H9 (cell line): ENCODE results near the gene CCNT2. TPM values are rescaled to one million over a fixed set of nuclear protein-coding genes. Genes with fewer than 3 reads are reported as not detected.

Source experiments
- DNase-seq: peaks from one replicate; pipeline ENCODE4 v3.0.0-alpha.2; 2017
- H2AFZ ChIP-seq: one replicate; pipeline ENCODE4 v1.6.1; 2013; ENCODE audit warnings: mild to moderate bottlenecking, low read length, control low read depth, moderate library complexity
- H2AK5ac ChIP-seq: 2 replicates; pipeline ENCODE4 v1.6.1; 2013; ENCODE audit warnings: low read length, control low read depth, mixed read lengths; ENCODE audit not compliant: insufficient read length
- H2BK120ac ChIP-seq: one replicate; pipeline ENCODE4 v1.6.1; 2013; ENCODE audit warnings: low read depth, mild to moderate bottlenecking, low read length, control low read depth, inconsistent platforms; ENCODE audit not compliant: poor library complexity, severe bottlenecking
- H2BK12ac ChIP-seq: 2 replicates; pipeline ENCODE4 v1.6.1; 2013; ENCODE audit warnings: low read length, control low read depth, mixed read lengths, low read depth; ENCODE audit not compliant: insufficient read length
- H2BK15ac ChIP-seq: 2 replicates; pipeline ENCODE4 v1.6.1; 2013; ENCODE audit warnings: low read depth, low read length, control low read depth
- H2BK20ac ChIP-seq: one replicate; pipeline ENCODE4 v1.6.1; 2013; ENCODE audit warnings: low read depth, mild to moderate bottlenecking, low read length, control low read depth, inconsistent platforms; ENCODE audit not compliant: poor library complexity, severe bottlenecking
- H2BK5ac ChIP-seq: 2 replicates; pipeline ENCODE4 v1.6.1; 2013; ENCODE audit warnings: low read length, control low read depth, mixed read lengths; ENCODE audit not compliant: insufficient read length
- H3K14ac ChIP-seq: 2 replicates; pipeline ENCODE4 v1.6.1; 2013; ENCODE audit warnings: low read length, control low read depth; ENCODE audit not compliant: insufficient read depth
- H3K18ac ChIP-seq: 2 replicates; pipeline ENCODE4 v1.6.1; 2013; ENCODE audit warnings: low read depth, mild to moderate bottlenecking, mixed read lengths, low read length, control low read depth; ENCODE audit not compliant: insufficient read length
- H3K23ac ChIP-seq: 2 replicates; pipeline ENCODE4 v1.6.1; 2013; ENCODE audit warnings: low read length, control low read depth, mixed read lengths, low read depth; ENCODE audit not compliant: insufficient read length
- H3K23me2 ChIP-seq: 2 replicates; pipeline ENCODE4 v1.6.1; 2013; ENCODE audit warnings: low read depth, mild to moderate bottlenecking, mixed read lengths, low read length, control low read depth; ENCODE audit not compliant: insufficient read length, poor library complexity, severe bottlenecking
- H3K27ac ChIP-seq: 2 replicates; pipeline ENCODE4 v1.5.1; 2013; ENCODE audit warnings: low read length, control low read depth, mixed read lengths, low read depth; ENCODE audit not compliant: insufficient read length
- H3K27me3 ChIP-seq: 2 replicates; pipeline ENCODE4 v1.6.1; 2013; ENCODE audit warnings: low read length, control low read depth, inconsistent platforms; ENCODE audit not compliant: insufficient read depth
- H3K4ac ChIP-seq: 2 replicates; pipeline ENCODE4 v1.6.1; 2013; ENCODE audit warnings: low read depth, mild to moderate bottlenecking, control low read depth, inconsistent platforms, low read length, moderate library complexity
- H3K4me1 ChIP-seq: 2 replicates; pipeline ENCODE4 v1.6.1; 2013; ENCODE audit warnings: low read length, control low read depth, inconsistent platforms; ENCODE audit not compliant: insufficient read depth
- H3K4me2 ChIP-seq: 2 replicates; pipeline ENCODE4 v1.6.1; 2013; ENCODE audit warnings: low read length, control low read depth, mixed read lengths; ENCODE audit not compliant: insufficient read length, insufficient read depth
- H3K56ac ChIP-seq: 2 replicates; pipeline ENCODE4 v1.6.1; 2013; ENCODE audit warnings: low read depth, mild to moderate bottlenecking, mixed read lengths, low read length, control low read depth; ENCODE audit not compliant: insufficient read length
- H3K79me1 ChIP-seq: 2 replicates; pipeline ENCODE4 v1.6.1; 2013; ENCODE audit warnings: low read depth, mild to moderate bottlenecking, moderate library complexity, low read length, control low read depth, inconsistent platforms; ENCODE audit not compliant: insufficient read depth, poor library complexity, severe bottlenecking
- H3K79me2 ChIP-seq: 2 replicates; pipeline ENCODE4 v1.6.1; 2013; ENCODE audit warnings: low read length, control low read depth, inconsistent platforms; ENCODE audit not compliant: insufficient read depth
- H3K9ac ChIP-seq: 2 replicates; pipeline ENCODE4 v1.6.1; 2013; ENCODE audit warnings: low read length, control low read depth, mixed read lengths; ENCODE audit not compliant: insufficient read length; ENCODE audit errors: extremely low read depth
- H3K9me3 ChIP-seq: one replicate; pipeline ENCODE4 v1.6.1; 2013; ENCODE audit warnings: low read depth, low read length, inconsistent platforms; ENCODE audit not compliant: control insufficient read depth
- H3T11ph ChIP-seq: one replicate; pipeline ENCODE4 v1.6.1; 2013; ENCODE audit warnings: mild to moderate bottlenecking, low read length, control low read depth, inconsistent platforms
- H4K20me1 ChIP-seq: one replicate; pipeline ENCODE4 v1.6.1; 2013; ENCODE audit not compliant: control insufficient read depth, insufficient read length, insufficient read depth
- H4K5ac ChIP-seq: 2 replicates; pipeline ENCODE4 v1.6.1; 2013; ENCODE audit warnings: low read depth, mild to moderate bottlenecking, mixed read lengths, low read length, control low read depth; ENCODE audit not compliant: insufficient read length
- H4K8ac ChIP-seq: replicated peaks from 2 replicates; pipeline ENCODE4 v1.6.1; 2013; ENCODE audit warnings: low read length, control low read depth, mixed read lengths, low read depth; ENCODE audit not compliant: insufficient read length
- H4K91ac ChIP-seq: 2 replicates; pipeline ENCODE4 v1.6.1; 2013; ENCODE audit warnings: low read depth, mild to moderate bottlenecking, moderate library complexity, mixed read lengths, low read length, control low read depth; ENCODE audit not compliant: insufficient read length
- H3K27ac Mint-ChIP-seq, 3 experiments: 2 replicates in 2 of 3; 3 replicates in 1 of 3; pipeline ENCODE4 v1.8.0; 2020 to 2021; ENCODE audit warnings: mixed read lengths in 3 of 3, mild to moderate bottlenecking in 1 of 3, moderate library complexity in 1 of 3
- H3K27me3 Mint-ChIP-seq: 2 replicates; pipeline ENCODE4 v1.8.0; 2021; ENCODE audit warnings: low read depth, mild to moderate bottlenecking, moderate library complexity, mixed read lengths
- H3K36me3 Mint-ChIP-seq, 3 experiments: 2 replicates in 2 of 3; 3 replicates in 1 of 3; pipeline ENCODE4 v1.8.0; 2020 to 2021; ENCODE audit warnings: low read depth in 3 of 3, mixed read lengths in 3 of 3; ENCODE audit not compliant: insufficient read depth in 1 of 3
- H3K4me1 Mint-ChIP-seq, 2 experiments: 2 replicates each; pipeline ENCODE4 v1.8.0; 2020; ENCODE audit warnings: mixed read lengths in 2 of 2
- H3K4me3 Mint-ChIP-seq, 2 experiments: 2 replicates in 1 of 2; 3 replicates in 1 of 2; pipeline ENCODE4 v1.8.0; 2020 to 2021; ENCODE audit warnings: mild to moderate bottlenecking in 2 of 2, mixed read lengths in 2 of 2, moderate library complexity in 1 of 2
- H3K9me3 Mint-ChIP-seq, 2 experiments: 2 replicates in 1 of 2; 3 replicates in 1 of 2; pipeline ENCODE4 v1.8.0; 2020; ENCODE audit warnings: mild to moderate bottlenecking in 2 of 2, mixed read lengths in 2 of 2, moderate library complexity in 1 of 2
- WGBS: extraction: QIAGEN DNeasy Blood & Tissue Kit; methylation state at CpG from one replicate; pipeline ENCODE4 v1.1.7; 2013; ENCODE audit warnings: missing lambda C conversion rate, low lambda C conversion rate, mixed read lengths; ENCODE audit not compliant: insufficient read length; ENCODE audit errors: extremely low coverage; 5-methylcytosine and 5-hydroxymethylcytosine counted together
- total RNA-seq: library from RNA; stranded (reverse); gene quantifications from 2 replicates; pipeline ENCODE4 v1.2.1, GENCODE V29; 2021
- TF ChIP-seq, protein P1 (sequence below): fragments of 200-600 bp; sonication (generic); conservative IDR thresholded peaks from 3 replicates; pipeline ENCODE4 v1.8.0; 2021; ENCODE audit warnings: antibody characterized with exemption, mild to moderate bottlenecking

Gene CCNT2
- total RNA-seq, 1 experiment from 2014 or later, result 42.0 TPM

DNA sequence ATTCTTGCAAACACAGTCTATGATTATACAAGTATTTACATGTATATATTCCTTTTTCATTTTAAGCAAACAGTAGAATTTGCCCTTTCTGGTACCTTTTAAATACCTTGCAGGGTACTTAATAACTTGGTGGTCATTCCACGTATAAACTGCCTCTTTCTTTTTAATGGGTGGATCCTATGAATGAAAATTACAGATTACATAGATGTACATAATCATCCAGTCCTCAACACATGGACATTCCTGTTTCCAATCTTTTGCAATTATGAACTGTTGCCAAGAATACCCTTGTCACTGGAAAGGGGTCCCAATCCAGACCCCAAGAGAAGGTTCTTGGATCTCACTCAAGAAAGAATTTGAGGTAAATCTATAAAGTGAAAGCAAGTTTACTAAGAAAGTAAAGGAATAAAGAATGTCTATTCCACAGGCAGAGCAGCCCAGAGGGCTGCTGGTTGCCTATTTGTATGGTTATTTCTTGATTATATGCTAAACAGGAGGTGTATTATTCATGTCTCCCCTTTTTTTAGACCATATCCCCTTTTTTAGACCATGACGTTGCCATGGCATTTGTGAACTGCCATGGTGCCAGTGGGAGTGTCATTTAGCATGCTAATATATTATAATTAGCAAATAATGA lies 7.7 kb upstream of the CCNT2 start:
- no peak overlapping the region for H3T11ph ChIP-seq
- no peak overlapping the region for H2BK20ac ChIP-seq
- no peak overlapping the region for H2BK5ac ChIP-seq
- H2BK120ac ChIP-seq, result no peak overlapping the region
- Mint-ChIP-seq H3K4me1 (no peaks in the 10 kb centered on the region), H3K4me3 (no peak overlapping the region), H3K27ac (no peak overlapping the region), H3K27me3 (peaks cover 3% of the 10 kb centered on the region; the same call in 1 of the 2 replicates), H3K36me3 (no peaks in the 10 kb centered on the region; a peak in 3 of 7 replicates), H3K9me3 (peaks cover 10 to 18% of the 10 kb centered on the region in 2 experiments)
- H3K14ac ChIP-seq, result no peak overlapping the region
- H2BK12ac ChIP-seq, result no peak overlapping the region
- no peak overlapping the region for H3K56ac ChIP-seq
- no peak overlapping the region for H4K91ac ChIP-seq
- H4K20me1 ChIP-seq, result no peaks in the 10 kb centered on the region
- H2BK15ac ChIP-seq, result no peak overlapping the region
- H2AK5ac ChIP-seq, result no peak overlapping the region
- H3K4ac ChIP-seq, result no peak overlapping the region
- H3K4me1 ChIP-seq, result no peaks in the 10 kb centered on the region
- no peaks in the 10 kb centered on the region for H3K79me2 ChIP-seq
- H4K5ac ChIP-seq, result no peak overlapping the region
- TF ChIP-seq, protein P1, sequence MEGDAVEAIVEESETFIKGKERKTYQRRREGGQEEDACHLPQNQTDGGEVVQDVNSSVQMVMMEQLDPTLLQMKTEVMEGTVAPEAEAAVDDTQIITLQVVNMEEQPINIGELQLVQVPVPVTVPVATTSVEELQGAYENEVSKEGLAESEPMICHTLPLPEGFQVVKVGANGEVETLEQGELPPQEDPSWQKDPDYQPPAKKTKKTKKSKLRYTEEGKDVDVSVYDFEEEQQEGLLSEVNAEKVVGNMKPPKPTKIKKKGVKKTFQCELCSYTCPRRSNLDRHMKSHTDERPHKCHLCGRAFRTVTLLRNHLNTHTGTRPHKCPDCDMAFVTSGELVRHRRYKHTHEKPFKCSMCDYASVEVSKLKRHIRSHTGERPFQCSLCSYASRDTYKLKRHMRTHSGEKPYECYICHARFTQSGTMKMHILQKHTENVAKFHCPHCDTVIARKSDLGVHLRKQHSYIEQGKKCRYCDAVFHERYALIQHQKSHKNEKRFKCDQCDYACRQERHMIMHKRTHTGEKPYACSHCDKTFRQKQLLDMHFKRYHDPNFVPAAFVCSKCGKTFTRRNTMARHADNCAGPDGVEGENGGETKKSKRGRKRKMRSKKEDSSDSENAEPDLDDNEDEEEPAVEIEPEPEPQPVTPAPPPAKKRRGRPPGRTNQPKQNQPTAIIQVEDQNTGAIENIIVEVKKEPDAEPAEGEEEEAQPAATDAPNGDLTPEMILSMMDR, result no peak
- no CpG with 5 or more reads among the region's 2 CpGs for WGBS
- H3K79me1 ChIP-seq, result no peaks in the 10 kb centered on the region
- DNase-seq, result no peak
- H3K27ac ChIP-seq, result no peak overlapping the region
- H3K9me3 ChIP-seq, result no peaks in the 10 kb centered on the region
- no peak overlapping the region for H2AFZ ChIP-seq
- no peak overlapping the region for H3K4me2 ChIP-seq
- H4K8ac ChIP-seq, result no peak overlapping the region
- H3K27me3 ChIP-seq, result no peaks in the 10 kb centered on the region
- H3K23me2 ChIP-seq, result no peaks in the 10 kb centered on the region
- no peak overlapping the region for H3K9ac ChIP-seq
- no peak overlapping the region for H3K18ac ChIP-seq
- H3K23ac ChIP-seq, result no peak overlapping the region
